Measurements from ENCODE around the gene HMHB1.

DNA sequence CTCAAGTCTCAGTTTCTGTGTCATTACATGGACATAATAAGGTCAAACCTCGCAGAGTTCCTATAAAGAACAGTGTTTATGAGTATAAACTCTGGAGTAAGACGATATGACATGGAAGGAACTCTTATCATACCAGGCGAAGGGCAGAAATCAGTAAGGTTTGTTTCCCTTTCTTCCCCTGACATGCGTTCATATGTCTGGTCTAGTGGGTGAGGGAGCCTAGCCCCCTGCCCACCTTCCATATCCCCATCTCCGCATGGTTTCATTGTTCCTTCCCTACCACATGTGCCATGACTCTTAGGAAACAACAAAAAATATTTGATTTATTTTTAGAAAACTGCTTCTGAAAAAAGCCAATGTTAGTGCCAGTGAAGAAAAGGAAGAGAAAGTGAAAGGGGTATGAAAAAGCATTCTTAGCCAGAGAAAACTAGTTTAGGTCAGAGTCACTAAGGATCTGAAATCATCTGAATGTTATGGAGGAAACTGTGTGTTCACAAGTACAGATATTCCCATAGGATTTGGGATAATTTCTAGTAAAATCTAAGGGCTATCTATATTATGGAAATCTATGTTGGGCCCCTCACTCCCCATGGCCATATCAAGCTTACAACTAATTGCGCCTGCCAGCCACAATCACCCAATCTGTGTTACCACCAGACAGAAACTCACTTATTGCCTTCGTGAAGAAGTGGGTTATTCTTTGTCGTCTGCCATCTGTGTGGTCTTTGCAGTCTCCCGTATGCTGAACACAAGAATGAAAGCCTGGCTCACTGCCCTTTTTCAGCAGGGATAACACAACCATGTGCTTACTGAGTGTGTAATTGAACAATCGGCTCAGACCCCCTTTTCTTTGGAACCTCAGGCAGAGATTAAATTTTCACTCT lies 19.9 kb upstream of the HMHB1 start:
- TF ChIP-seq CTCF (IDR thresholded peaks at IDR 0.05; ENCODE audit: poor library complexity), result no peak
- TF ChIP-seq EZH2 (IDR thresholded peaks at IDR 0.05; ENCODE audit: borderline replicate concordance), result no peak
